Muscle of arm (tissue), 12 donors: ENCODE measurements around the gene CYB5R4. TPM values are rescaled to one million over a fixed set of nuclear protein-coding genes. Genes with fewer than 3 reads are reported as not detected.
"Not testable (repeated sequence)": the region's sequence is repeated elsewhere in the genome, so short reads cannot be mapped to it uniquely, and the experiment has no call there.

Experiments used
- DNase-seq: peaks from one replicate; pipeline ENCODE4 v3.0.0-alpha.2; 2013
- polyA plus RNA-seq, 12 donors: library from polyadenylated mRNA; unstranded; fragments of 120-200 nt; gene quantifications; one replicate each; pipeline ENCODE4 v1.2.1, GENCODE V29; 2013; ENCODE audit not compliant: insufficient read length in 12 of 12

CYB5R4 gene
- polyA plus RNA-seq, 12 donors = 8.6 to 14.6 (median 12.6) TPM; not detected in 1

DNA sequence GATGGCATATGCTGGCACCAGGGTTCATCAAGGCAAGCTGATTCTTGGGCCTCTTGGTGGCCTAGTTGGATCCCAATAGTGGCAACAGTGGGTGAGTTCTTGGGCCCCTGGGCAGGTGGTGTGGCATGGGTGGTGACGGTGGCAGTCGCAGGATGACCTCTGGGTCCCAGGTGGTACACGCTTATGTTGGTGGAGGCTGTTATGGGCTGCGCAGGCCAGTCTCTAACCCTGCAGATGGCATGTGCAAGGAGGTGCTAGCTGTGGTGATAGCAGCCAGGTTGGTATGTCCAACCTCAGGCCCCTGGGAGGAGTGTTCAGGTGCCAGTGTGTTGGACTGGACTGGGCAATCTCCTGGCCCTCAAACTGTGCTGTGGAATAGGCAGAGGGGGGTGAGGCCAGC is 46.2 kb downstream of the CYB5R4 start:
- no peak for DNase-seq

DNA sequence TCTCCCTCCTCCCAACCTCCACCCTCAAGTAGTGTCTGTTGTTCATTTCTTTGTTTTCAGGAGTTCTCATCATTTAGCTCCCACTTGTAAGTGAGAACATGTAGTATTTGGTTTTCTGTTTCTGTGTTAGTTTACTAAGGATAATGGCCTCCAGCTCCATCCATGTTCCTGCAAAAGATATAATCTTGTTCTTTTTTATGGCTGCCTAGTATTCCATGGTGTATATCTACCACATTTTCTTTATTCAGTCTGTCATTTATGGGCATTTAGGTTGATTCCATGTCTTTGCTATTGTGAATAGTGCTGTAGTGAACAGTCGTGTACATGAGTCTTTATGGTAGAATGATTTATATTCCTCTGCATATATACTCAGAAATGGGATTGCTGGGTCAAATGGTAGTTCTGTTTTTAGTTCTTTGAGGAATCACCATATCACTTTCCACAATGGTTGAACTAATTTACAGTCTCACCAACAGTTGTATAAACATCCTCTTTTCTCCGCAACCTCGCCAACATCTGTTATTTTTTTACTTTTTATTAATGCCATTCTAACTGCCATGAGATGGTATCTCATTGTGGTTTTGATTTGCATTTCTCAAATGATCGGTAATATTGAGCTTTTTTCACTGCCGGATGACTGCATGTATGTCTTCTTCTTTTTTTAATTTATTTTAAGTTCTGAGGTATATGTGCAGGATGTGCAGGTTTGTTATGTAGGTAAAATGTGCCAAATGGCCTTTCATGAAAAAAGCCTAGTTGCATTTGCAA is 48.3 kb downstream of the CYB5R4 start:
- not testable (repeated sequence) for DNase-seq

DNA sequence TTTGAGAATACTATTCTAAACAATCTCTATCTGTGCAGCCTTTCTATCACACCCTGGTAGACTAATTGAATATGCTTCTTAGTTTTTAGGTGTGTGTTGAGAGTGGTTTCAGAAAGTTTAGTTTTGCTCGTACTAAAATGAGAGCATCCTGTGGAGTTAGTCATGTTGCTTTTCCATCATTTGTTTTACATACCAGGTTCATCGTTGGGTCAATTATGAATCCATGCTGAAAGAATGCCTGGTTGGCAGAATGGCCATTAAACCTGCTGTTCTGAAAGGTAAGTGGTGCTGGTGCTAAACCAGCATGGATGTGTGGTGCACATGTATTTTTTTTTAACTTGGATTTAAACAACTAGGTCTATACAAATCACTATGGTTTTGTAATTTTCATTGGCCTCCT is 49.3 kb downstream of the CYB5R4 start:
- DNase-seq = no peak

DNA sequence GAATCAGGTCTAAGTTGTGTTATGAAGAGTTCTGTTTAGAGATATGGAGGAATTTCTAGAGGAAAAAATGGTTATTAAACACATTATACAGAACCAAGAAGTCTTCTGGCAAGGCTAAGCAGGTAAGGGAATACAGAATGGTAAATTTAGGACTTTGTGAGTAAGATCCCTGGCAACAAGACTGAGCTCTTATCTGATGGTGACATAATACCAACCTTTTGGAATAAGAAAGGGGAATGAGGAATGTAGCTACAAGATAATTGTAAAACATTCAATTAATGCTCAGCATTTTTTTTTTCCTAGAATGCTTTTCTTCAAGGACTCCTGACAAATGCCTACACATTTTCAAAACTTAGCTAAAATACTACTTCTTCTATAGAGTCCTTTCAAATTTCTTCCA is 51.8 kb downstream of the CYB5R4 start:
- no peak for DNase-seq

DNA sequence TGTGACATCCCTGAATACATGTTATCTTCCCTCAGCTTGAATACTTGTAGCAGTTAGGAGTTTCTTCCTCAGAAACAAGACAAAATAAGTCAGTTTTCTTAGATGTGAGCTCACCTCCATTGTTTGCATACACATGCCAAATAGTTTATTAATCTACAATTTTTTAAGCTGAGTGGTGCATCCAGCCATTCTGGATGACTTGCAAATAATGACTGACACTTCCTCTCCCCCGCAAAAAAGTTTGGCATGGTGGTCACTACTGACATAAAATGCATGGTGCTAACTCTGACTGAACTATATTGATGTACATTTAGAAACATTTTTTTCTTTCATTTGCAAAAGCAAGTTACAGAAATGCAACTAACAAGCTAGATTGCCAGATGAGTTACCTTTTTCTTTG is 55.5 kb downstream of the CYB5R4 start:
- no peak for DNase-seq

DNA sequence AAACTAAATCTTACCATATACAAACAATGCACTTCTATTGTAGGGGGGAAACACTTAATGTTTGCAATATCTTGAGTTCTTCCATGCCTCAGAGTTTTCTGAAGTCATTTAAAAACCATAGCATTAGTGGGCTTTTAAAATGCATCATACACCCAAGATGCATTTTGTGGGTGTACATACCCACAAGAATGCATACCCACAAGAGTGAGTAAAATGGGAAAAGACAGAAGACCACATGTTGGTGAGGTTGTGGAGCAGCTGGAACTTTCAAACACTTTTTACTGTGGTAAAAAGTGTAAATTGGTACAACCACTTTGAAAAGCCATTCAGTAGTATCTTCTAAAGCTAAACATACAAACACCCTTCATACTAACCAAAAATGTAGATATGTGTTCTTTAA is 57.5 kb downstream of the CYB5R4 start:
- DNase-seq = no peak

DNA sequence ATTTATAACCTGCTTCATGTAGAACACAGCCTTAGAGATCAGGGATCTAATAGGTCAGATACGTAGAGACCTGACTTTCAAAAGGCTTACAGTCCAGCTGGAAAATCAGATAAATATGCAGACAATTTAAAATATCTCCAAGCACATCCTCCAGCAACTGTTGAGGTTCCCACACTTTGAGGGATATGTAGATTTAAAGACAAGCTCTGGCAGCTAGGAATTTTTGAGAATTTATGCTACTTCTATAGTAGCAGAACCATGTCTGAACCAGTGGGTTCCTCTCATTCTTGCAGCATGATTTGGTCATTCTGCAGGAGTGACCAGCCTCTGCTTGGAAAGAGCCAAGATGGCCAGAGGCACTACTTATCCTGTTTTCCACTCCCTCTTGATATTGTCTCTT is 60.5 kb downstream of the CYB5R4 start:
- DNase-seq = no peak

DNA sequence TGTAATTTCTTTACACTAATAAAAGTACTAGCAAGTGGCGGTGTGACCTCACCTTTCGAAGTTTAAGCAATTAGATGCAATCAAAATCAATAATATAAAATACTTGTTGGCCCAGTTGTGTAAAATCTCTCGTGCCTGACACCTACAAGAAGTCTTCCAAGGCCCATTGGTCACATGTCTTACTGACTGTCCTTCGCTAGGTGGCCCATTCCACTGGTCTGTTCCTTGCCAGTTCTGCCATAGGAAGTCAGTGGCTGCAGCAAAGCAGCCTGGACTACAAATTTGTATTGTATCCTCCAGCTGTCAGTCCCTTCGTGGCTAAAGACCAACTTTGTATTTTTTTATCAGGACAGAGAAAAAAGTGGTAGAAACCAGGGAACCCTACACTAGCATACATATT is 61.8 kb downstream of the CYB5R4 start:
- DNase-seq = no peak

DNA sequence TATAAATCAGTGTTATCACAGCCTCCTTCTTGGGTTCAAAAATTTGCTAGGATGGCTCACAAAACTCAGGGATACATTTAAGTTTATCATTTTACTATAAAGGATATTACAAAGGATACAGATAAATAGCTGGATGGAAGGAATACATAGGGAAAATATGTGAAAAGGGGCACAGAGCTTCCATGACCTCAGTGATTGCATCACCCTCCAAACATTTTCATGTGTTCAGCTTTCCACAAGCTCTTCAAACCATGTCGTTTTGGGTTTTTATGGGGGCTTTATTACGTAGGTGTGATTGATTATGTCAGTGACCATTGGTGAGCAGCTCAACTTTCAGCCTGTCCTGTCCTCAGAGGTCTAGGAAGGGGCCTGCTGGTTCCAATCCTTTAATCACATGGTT is 68.0 kb downstream of the CYB5R4 start:
- no peak for DNase-seq

DNA sequence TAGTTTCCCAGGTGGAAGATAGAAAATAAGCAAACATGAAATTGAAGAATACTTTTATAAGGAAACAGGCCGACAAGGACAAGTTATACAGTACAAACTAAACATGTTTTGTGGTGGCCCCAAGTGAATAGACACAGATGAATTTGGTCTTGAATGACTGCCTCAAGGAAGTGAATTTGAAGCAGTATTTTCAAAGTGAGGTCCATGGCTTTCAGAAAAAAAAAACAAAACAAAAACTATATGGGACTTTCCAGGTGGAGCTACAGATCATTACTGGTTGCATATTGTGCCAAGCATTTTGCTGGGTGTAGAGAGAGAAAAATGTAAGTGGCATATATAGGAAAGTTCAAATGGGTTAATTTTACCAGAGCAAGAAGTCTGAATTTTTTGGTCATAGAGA is 68.8 kb downstream of the CYB5R4 start:
- no peak for DNase-seq

DNA sequence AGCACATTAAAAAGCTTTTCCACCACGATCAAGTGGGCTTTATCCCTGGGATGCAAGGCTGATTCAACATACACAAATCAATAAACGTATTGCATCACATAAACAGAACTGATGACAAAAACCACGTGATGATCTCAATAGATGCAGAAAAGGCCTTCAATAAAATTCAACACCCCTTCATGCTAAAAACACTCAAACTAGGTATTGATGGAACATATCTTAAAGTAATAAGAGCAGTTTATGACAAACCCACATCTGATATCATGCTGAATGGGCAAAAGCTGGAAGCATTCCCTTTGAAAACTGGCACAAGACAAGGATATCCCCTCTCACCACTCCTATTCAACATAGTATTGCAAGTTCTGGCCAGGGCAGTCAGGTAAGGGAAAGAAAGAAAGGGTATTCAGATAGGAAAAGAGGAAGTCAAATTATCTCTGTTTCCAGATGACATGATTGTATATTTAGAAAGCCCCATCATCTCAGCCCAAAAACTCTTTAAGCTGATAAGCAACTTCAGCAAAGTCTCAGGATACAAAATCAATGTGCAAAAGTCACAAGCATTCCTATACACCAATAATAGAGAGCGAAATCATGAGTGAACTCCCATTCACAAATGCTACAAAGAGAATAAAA is 86.8 kb downstream of the CYB5R4 start:
- DNase-seq = not testable (repeated sequence)

DNA sequence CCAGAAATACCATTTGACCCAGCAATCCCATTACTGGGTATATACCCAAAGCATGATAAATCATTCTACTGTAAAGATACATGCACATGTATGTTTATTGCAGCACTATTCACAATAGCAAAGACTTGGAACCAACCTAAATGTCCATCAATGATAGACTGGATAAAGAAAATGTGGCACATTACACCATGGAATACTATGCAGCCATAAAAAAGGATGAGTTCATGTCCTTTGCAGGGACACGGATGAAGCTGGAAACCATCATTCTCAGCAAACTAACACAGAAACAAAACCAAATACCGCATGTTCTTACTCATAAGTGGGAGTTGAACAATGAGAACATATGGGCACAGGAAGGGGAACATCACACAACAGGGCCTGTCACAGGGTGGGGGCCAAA is 88.5 kb downstream of the CYB5R4 start:
- not testable (repeated sequence) for DNase-seq

DNA sequence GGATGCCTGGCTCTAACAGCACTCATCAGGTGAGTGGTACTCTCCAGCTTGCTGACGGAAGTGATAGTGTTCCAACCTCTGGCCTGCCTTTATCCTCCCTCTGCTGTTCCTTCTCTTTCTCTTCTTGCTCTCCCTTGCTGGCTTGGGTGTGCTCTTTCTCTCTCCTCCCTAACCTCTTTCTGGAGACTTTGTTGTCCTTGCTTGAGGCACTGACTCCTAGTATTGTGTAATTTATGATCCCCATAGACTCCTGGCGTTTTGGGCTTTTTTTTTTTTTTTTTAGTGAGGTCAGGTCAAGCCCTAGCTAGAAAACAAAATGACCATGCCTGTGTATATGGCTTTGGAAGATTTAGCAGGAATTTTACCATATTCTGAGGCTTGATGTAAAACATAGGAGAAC is 89.4 kb downstream of the CYB5R4 start:
- DNase-seq = no peak

DNA sequence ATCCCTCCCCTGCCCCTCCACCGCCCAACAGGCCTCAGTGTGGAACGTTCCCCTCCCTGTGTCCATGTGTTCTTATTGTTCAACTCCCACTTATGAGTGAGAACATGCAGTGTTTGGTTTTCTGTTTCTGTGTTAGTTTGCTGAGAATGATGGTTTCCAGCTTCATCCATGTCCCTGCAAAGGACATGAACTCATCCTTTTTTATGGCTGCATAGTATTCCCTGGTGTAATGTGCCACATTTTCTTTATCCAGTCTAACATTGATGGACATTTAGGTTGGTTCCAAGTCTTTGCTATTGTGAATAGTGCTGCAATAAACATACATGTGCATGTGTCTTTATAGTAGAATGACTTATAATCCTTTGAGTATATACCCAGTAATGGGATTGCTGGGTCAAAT is 91.9 kb downstream of the CYB5R4 start:
- DNase-seq = not testable (repeated sequence)

DNA sequence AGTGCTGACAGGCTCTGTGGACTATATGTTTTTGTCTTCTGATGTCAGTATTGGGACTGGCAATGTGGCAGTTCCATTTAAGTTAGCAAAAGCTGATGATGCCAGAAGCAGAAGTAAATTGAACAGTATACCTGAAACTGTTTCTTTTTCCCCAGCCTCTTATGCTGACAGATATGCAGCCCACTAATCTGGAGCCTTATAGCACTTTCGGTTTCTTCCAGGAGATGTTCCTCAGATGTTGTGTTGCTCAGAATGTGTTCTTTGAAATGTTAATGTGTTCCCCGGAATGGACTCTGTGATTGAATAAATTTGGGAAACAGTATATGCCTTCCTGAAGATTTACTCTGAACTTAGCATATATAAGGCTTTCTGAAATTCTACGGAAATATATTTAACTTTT is 93.3 kb downstream of the CYB5R4 start:
- DNase-seq = no peak

DNA sequence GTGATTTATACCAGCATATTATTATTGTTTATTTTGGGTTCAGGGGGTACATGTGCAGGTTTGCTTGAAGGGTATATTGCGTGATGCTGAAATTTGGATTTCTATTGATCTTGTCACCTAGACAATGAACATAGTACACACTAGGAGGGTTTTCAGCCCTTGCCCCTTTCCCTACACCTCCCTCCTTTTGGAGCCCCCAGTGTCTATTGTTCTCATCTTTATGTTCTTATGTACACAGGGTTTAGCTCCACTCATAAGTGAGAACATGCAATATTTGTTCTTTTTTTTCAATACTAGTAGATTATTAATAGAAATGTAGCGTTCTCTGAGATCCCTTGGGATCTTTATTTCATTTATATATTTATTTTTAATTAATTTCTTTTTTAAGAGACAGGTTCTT is 94.9 kb downstream of the CYB5R4 start:
- DNase-seq = no peak

DNA sequence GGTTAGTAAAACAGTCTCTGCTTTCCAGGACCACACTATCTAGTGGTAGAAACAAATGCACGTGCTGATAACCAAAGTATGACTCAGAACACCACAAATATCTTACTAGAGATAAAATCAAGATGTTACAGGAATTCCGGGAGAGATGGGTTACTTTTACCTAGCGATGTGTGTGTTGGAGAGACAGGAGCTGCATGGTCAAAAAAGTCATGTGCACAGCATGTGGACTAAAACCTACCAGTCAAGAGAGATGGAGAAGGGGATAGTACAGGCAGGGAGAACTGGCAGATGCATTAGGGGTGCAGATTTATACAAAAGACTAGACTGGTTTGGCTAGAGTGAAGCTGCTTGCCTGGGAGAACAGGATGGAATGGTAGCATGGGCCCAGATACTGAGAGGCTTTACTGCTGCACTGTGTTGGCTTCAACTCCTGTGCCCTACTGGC is 98.8 kb downstream of the CYB5R4 start:
- DNase-seq = no peak

DNA sequence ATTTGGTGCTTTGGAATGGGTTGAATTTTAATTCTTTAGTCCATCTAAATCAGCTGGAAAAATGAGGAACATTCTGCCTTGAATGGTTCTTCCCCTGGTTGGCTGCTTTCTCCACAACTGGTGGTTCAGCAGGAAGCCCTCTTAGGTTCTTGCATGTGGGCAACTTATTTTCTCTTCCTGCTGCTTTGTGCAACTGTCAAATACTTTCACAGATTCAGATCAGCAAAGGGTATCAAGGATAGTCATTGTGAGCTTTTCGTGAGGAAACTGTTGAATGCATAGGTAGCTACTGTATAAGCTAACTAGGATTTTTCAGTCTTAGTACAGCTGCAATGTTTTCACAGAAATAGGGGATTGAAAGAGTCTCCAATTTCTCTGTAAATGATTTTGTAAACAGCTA is 101.2 kb downstream of the CYB5R4 start:
- no peak for DNase-seq

DNA sequence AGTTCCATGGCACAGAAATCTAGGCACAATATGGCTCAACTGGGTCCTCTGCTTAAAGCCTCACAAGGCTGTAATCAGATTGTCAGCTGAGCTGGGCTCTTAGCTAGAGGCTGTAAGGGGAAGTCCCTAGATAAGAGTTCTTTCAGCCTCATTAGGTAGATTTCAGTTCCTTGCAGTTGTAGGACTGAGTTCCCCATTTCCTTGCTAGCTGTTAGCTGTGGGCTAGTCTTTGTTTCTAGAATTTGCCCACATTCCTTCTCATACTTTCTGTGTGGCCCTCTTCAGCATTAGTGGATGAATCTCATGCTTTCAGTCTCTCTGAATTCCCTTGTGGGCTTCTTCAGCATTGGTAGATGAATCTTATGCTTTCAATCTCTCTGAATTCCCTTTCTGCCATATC is 103.1 kb downstream of the CYB5R4 start:
- no peak for DNase-seq

DNA sequence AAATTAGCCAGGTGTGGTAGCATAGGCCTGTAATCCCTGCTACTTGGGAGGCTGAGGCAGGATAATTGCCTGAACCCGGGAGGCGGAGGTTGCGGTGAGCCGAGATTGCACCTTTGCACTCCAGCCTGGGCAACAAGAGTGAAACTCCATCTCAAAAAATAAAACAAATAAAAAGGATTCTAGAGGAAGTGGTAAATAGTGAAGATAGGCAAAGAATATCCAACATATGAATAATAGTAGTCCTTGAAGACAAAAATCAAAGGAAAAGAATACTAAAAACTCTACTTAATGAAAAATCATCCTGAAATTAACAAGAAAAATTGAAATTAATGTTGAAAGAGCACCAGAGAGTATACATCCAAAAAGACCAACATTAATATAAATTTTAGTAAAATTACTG is 107.0 kb downstream of the CYB5R4 start:
- DNase-seq = no peak

DNA sequence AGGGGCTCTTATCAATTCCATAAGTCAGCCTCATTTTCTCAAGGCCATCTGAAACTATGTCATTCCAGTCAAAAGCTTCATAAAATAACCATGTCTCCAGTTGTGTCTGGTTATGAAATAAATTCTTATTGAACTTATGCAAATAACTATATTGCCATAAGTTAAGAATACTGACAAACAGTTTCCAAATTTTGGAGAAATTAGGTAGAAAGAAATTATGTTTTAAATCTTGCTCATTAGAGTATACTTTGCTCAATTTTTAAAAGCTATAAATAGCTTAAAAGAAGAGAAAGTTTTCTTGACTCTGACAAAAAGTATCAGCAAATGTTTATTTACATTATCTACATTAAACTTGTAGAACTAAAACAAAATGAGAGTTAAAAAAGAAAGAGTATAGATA is 111.1 kb downstream of the CYB5R4 start:
- no peak for DNase-seq

DNA sequence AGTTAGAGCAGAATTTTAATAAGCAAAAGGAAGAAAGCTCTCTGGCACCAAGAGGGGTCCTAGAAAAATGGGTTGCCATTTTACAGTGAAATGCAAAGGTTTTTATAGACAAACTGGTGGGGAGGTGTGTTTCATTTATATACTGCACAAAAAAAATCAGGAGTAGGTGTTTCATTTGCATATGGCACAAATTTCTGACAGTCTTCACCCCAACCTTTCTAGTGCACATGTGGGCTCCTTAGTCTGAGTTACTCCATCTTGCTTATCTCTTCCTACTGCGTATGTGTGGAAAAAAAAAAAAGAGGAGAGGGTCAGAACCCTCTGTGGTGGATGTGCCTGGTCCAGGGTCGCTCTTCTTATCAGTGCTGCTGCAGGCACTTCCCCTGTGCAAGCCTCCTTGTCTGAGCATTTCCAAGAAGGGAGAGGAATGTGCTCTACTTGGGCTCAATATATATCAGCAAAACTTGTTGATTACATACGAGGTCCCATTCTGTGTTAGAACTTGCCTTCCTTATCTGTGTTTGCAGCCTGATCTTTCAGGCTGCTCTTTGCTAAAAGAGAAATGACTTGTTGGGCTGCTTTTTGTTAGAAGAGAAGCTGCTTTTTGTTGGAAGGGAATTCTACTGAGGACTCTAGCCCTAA is 115.0 kb downstream of the CYB5R4 start:
- no peak for DNase-seq

DNA sequence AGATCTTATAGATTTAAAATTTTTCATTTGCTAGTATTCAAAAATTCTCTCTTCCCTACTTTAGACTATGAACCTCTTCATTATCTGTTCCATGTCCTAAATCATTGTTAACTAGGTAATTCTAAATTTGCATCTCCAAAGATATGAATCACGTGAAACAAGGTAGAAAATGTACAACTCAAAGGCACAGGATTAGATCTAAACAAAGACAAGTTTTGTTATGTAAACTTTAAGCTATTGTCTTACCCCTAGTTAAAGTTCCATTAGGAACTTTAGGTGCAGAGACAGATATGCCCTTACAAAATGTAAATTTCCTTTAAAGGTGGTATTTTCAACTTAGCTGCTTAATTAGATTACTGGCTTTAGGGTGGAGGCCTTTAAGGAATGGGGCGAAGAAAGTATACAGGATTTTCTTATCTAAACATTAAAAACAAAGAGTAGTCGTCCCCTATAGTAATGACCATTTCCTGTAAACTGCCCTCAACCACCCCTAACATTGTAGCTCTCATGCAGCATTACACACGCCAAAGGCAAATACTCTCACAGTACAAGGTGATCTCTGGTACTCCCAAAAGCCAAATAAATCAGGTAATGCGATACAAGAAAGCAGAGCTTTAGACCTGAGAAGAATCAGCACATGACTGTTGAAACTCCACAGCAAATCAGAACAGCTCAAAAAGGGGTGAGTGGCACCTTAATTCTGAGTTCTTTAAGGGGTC is 116.7 kb downstream of the CYB5R4 start:
- no peak for DNase-seq
